Measurements from ENCODE around the gene EMCN.
"Not testable (repeated sequence)": the region's sequence is repeated elsewhere in the genome, so short reads cannot be mapped to it uniquely, and the experiment has no call there.

The EMCN gene

DNA sequence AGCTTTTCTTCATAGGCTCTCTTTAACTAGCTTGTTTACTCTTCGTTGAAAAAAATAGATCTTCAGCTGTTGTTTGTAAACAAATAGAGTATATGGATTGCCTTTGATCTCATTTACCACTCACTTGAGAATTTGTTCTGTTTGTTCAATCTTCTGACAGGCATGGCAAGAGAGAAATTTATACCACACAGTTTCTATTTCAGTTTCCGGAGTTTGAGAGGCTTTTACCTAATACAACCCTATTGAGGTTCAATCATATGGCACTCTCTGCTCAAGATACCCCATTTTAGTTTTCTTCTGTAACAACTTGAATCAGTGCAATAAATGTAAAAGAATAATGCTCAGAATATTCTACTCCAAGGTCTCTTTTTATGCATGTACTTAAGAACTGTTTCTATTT lies 148.0 kb downstream of the EMCN start:
- DNase-seq, result no peak

- DNase-seq, result no peak
Observed at GRCh38 chr4:100367451-100367850, 150.4 kb downstream of the EMCN start.

- DNase-seq, result no peak
Observed at GRCh38 chr4:100366213-100366612, 151.6 kb downstream of the EMCN start.

DNA sequence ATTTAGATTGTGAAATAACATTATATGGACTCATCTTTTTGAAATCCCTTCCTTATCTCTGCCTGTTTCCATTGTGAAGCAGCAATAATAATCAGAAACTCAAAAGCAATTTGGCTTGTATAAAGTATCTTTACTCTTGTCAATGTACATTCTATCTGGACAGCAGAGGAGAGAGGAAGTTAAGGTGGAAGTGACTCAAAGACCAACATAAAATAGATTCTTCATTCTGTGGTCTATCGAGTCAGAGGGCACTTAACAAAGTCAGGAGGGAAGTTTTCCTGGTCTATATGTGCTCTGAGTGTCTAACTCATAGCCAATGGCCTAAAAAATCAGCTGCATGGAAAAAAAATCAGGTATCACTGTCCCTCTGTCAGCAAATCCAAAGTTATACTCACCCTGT lies 155.5 kb downstream of the EMCN start:
- no peak for DNase-seq

- DNase-seq, result no peak
Observed at GRCh38 chr4:100361336-100361735, 156.5 kb downstream of the EMCN start.

DNA sequence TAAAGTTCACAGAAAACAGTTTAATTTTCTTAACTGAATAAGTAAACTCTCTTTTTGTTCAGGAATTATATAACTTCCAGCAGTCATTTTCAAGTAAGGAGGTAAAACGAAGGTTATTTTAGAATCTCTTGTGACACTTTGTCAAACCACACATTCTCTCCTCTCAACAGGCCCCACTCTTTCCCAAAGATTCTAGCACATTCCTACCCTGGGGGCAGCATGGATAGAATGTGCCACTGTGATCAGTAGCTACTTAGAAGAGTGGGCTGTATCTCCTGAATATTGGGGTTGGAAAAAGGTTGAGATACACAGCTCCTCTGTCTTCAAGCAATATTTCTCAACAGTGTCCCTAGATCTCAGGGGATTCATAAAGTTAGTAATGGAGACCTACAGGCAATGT lies 157.6 kb downstream of the EMCN start:
- DNase-seq, result no peak

DNA sequence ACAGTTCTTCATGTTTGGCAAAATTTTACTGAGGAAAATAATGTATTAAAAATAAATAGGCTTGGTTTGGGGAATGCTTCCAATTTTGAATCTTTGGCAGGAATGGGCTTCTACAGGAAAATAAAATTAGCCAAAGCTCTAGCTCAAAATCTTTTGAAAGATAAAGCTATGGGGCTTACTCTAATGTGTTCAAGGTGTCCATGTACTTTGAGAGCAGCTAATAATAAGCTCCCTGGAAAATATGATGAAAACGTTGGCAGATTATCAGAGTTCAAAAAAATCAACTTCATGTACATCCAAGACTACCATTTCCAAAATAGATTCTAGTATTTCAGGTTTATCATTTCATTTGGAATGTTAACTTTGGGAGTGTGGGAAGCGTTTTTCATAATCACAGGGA lies 158.4 kb downstream of the EMCN start:
- no peak for DNase-seq

DNA sequence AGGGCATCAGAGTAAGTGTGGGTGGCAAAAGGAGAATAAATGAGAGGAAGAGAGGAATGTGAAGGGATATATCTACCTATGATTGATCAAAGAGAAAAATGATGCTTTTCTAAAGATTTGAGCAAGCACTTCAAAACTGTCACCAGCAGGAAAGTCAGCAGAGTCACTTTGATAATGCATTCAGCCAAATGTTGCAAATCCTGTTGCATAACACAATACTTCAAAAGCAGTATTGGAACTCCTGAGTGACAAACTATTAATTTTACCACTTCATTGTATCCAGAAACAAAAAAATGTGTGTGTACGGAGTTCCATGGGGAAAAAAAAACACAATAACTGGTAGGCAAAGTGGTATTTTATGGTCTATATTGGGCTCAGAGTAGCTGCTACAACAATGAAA lies 160.3 kb downstream of the EMCN start:
- no peak for DNase-seq

GRCh38 chr4:100356172-100356571 lies 161.7 kb downstream of the EMCN start:
- DNase-seq, result no peak

DNA sequence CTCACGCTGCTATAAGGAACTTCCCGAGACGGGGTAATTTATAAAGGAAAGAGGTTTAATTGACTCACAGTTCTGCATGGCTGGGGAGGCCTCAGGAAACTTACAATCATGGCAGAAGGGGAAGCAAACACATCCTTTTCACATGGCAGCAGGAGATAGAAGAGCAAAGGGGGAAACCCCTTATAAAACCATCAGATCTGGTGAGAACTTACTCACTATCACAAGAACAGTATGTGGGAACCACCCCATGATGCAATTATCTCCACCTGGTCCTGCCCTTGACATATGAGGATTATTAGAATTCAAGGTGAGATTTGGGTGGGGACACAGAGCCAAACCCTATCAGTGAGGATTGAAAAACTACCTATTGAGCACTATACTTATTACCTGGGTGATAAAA lies 165.5 kb downstream of the EMCN start:
- DNase-seq, result not testable (repeated sequence)

GRCh38 chr4:100348473-100348872 lies 169.3 kb downstream of the EMCN start:
- DNase-seq, result no peak

- no peak for DNase-seq
Observed at GRCh38 chr4:100347241-100347640, 170.6 kb downstream of the EMCN start.

DNA sequence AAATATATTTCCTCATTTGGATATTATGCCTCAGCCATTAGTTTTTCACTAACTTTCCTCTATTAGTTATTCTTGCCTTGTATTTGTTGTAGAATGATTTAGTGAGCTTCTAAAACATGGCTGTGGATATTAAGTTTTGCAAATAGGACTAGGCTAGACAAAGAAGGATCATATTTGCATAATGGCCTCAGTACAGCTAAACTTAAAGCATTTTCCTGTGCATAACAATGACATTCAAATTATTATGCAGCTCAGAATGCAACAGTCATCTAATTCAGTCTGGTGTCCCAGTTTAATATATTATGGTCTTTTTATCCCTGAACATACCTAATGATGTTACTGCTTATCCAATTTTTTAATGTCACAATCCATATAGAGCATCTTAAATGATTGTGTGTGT lies 172.2 kb downstream of the EMCN start:
- DNase-seq, result no peak

Measured in suppressor macrophage treated with lipopolysaccharide for 4 hours (primary cell).